GM12878 (cell line): ENCODE results near the gene GM2A. TPM values are rescaled to one million over a fixed set of nuclear protein-coding genes. Genes with fewer than 3 reads are reported as not detected.

ENCODE experiments used
- BHLHE40 ChIP-seq, 2 experiments: fragments of 450-650 bp in 1 of 2; IDR thresholded peaks; 2 replicates each; pipeline ENCODE4 v1.6.1; 2011 to 2017; ENCODE audit warnings: low read depth in 2 of 2, borderline replicate concordance in 1 of 2, improper control_type of control experiment in 1 of 2, low read length in 1 of 2, mild to moderate bottlenecking in 1 of 2
- EED ChIP-seq: sonication (generic); IDR thresholded peaks from 2 replicates; pipeline ENCODE4 v1.6.1; 2016; ENCODE audit warnings: antibody characterized with exemption, low read depth
- FOXM1 ChIP-seq: IDR thresholded peaks from 2 replicates; pipeline ENCODE4 v1.6.1; 2012; ENCODE audit warnings: low read depth, mild to moderate bottlenecking, inconsistent platforms, low read length, moderate library complexity
- GABPA ChIP-seq: IDR thresholded peaks from 2 replicates; pipeline ENCODE4 v1.6.1; 2014; ENCODE audit warnings: antibody characterized with exemption, low read depth, mild to moderate bottlenecking, inconsistent platforms
- HDAC2 ChIP-seq: fragments of 200-600 bp; sonication (generic); IDR thresholded peaks from 2 replicates; pipeline ENCODE4 v1.6.1; 2017
- IKZF2 ChIP-seq, 2 experiments: fragments of 450-650 bp; IDR thresholded peaks; 2 replicates each; pipeline ENCODE4 v1.6.1; 2017; ENCODE audit warnings: mild to moderate bottlenecking in 2 of 2, moderate library complexity in 2 of 2
- NBN ChIP-seq: fragments of 450-650 bp; IDR thresholded peaks from 2 replicates; pipeline ENCODE4 v1.6.1; 2016
- RAD51 ChIP-seq: fragments of 450-650 bp; IDR thresholded peaks from 2 replicates; pipeline ENCODE4 v1.6.1; 2016; ENCODE audit warnings: moderate library complexity, mild to moderate bottlenecking, inconsistent platforms
- RELA ChIP-seq: fragments of 450-650 bp; IDR thresholded peaks from 2 replicates; pipeline ENCODE4 v1.8.0; 2014; ENCODE audit warnings: borderline replicate concordance; ENCODE audit not compliant: partially characterized antibody
- RUNX3 ChIP-seq: IDR thresholded peaks from 2 replicates; pipeline ENCODE4 v1.6.1; 2012; ENCODE audit warnings: low read length, inconsistent platforms
- SPI1 ChIP-seq: IDR thresholded peaks from 2 replicates; pipeline ENCODE4 v1.6.1; 2011; ENCODE audit warnings: low read depth, mild to moderate bottlenecking, low read length, moderate library complexity, borderline replicate concordance; ENCODE audit not compliant: insufficient read depth
- SRF ChIP-seq, 2 experiments: IDR thresholded peaks; 2 replicates each; pipeline ENCODE4 v1.6.1; 2011; ENCODE audit warnings: low read depth in 2 of 2, low read length in 2 of 2, mild to moderate bottlenecking in 1 of 2, moderate library complexity in 1 of 2
- TCF7 ChIP-seq: IDR thresholded peaks from 2 replicates; pipeline ENCODE4 v1.6.1; 2014; ENCODE audit warnings: antibody characterized with exemption, borderline replicate concordance
- ZNF217 ChIP-seq: fragments of 450-650 bp; IDR thresholded peaks from 2 replicates; pipeline ENCODE4 v1.6.1; 2017; ENCODE audit warnings: antibody characterized with exemption, mild to moderate bottlenecking
- ZSCAN29 ChIP-seq: fragments of 450-650 bp; IDR thresholded peaks from 2 replicates; pipeline ENCODE4 v1.6.1; 2017; ENCODE audit warnings: mild to moderate bottlenecking, moderate library complexity
- polyA plus RNA-seq, 11 experiments: library from polyadenylated mRNA; depleted of rRNA in 4 of 11; unstranded in 6 of 11; stranded (reverse) in 5 of 11; fragments of >200 nt; fragmentation: Nextera tagmentation in 4 of 11; fragmentation: Illumina TruSeq in 1 of 11; extraction: Ambion mirVana in 4 of 11; extraction: Trizol in 1 of 11; gene quantifications; 1 replicate in 1 of 11; 2 replicates in 10 of 11; pipeline versions ENCODE4 v1.2.1 to v1.2.3, GENCODE V29; 2011 to 2016; ENCODE audit warnings: inconsistent platforms in 2 of 11, missing spikeins in 2 of 11, low read depth in 1 of 11
- total RNA-seq, 4 experiments: library from RNA; depleted of rRNA in 3 of 4; stranded (reverse); fragments of >200 nt in 3 of 4; fragmentation: Illumina TruSeq in 1 of 4; extraction: Trizol in 1 of 4; gene quantifications; 2 replicates each; pipeline versions ENCODE4 v1.2.1 to v1.2.3, GENCODE V29; 2013 to 2021
- TF ChIP-seq, protein P1 (sequence below): IDR thresholded peaks from 2 replicates; pipeline ENCODE4 v1.6.1; 2011; ENCODE audit warnings: low read depth, mild to moderate bottlenecking, low read length, moderate library complexity, borderline replicate concordance; ENCODE audit errors: extremely low read depth
- TF ChIP-seq, protein P2 (sequence below): IDR thresholded peaks from 2 replicates; pipeline ENCODE4 v1.6.1; 2011; ENCODE audit warnings: borderline replicate concordance, low read depth, mild to moderate bottlenecking, moderate library complexity, mixed read lengths, low read length; ENCODE audit not compliant: insufficient read depth; ENCODE audit errors: extremely low read length
- TF ChIP-seq, protein P3 (sequence below): IDR thresholded peaks from 2 replicates; pipeline ENCODE4 v1.6.1; 2012; ENCODE audit warnings: low read length, inconsistent platforms
- TF ChIP-seq, protein P4 (sequence below): fragments of 450-650 bp; formaldehyde crosslinking; IDR thresholded peaks from 2 replicates; pipeline ENCODE4 v1.4.0; 2020; ENCODE audit warnings: mild to moderate bottlenecking, moderate library complexity
- TF ChIP-seq, protein P5 (sequence below): IDR thresholded peaks from 2 replicates; pipeline ENCODE4 v1.6.1; 2011; ENCODE audit warnings: low read depth, low read length, improper control_type of control experiment, borderline replicate concordance
- TF ChIP-seq, protein P6 (sequence below), 3 experiments: IDR thresholded peaks in 2 of 3; conservative IDR thresholded peaks in 1 of 3; 2 replicates each; pipeline ENCODE4 v1.5.1; 2011; ENCODE audit warnings: low read depth in 3 of 3, low read length in 3 of 3, mild to moderate bottlenecking in 3 of 3, control low read depth in 2 of 3, moderate library complexity in 2 of 3, inconsistent platforms in 1 of 3, mixed read lengths in 1 of 3; ENCODE audit not compliant: control insufficient read depth in 2 of 3, insufficient read depth in 1 of 3; ENCODE audit errors: extremely low read depth in 1 of 3

The GM2A gene
- total and polyA plus RNA-seq, 10 of the 15 experiments (the other 5 are each of a cell fraction or from before 2014, with no cell fraction given), result 33.6 to 106 (median 68.2) TPM

DNA sequence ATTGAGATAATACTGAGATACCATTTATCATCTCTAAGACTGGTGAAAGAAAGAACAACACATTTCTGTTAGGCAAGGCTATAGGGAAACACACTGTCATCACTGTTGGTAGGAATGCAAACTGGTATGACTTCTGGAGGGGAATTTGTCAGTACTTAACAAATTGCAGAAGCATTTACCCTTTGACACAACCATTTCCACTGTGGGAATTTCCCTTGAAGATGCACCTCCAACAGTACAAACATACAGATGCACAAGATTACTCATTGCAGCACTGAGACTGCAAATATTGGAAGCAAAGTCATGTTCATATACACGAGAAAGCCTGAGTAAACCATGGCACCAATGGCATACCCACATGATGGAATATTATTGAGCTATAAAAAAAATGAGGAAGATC is 17.6 kb downstream of the GM2A start (continued):
- TF ChIP-seq ZNF217 (no peak), BHLHE40 (IDR thresholded peaks at IDR 0.05; ENCODE audit: borderline replicate concordance in 1 of 2, low read depth in 2 of 2, low read length in 1 of 2) (peak in 1 of 2 experiments; percentile 54; a peak in 1 of 4 replicates), NBN (0 out of 2 replicates have a peak, but pooled peaks have one; percentile 19), SPI1 (no peak), HDAC2 (no peak), GABPA (no peak), FOXM1 (peak; percentile 81; the same call in 1 of the 2 replicates), EED (peak; percentile 79), TCF7 (no peak), RUNX3 (peak; percentile 44; the same call in 1 of the 2 replicates), RELA (peak; percentile 81), SRF (IDR thresholded peaks at IDR 0.05; ENCODE audit: low read depth in 2 of 2, low read length in 2 of 2) (no peak), RAD51 (no peak), ZSCAN29 (no peak), IKZF2 (IDR thresholded peaks at IDR 0.05) (peak; percentile 74 to 83; a peak in 3 of 4 replicates)
- TF ChIP-seq, protein P1, sequence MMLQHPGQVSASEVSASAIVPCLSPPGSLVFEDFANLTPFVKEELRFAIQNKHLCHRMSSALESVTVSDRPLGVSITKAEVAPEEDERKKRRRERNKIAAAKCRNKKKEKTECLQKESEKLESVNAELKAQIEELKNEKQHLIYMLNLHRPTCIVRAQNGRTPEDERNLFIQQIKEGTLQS, result no peak
- TF ChIP-seq, protein P2, sequence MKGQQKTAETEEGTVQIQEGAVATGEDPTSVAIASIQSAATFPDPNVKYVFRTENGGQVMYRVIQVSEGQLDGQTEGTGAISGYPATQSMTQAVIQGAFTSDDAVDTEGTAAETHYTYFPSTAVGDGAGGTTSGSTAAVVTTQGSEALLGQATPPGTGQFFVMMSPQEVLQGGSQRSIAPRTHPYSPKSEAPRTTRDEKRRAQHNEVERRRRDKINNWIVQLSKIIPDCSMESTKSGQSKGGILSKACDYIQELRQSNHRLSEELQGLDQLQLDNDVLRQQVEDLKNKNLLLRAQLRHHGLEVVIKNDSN, result no peak
- TF ChIP-seq, protein P3, sequence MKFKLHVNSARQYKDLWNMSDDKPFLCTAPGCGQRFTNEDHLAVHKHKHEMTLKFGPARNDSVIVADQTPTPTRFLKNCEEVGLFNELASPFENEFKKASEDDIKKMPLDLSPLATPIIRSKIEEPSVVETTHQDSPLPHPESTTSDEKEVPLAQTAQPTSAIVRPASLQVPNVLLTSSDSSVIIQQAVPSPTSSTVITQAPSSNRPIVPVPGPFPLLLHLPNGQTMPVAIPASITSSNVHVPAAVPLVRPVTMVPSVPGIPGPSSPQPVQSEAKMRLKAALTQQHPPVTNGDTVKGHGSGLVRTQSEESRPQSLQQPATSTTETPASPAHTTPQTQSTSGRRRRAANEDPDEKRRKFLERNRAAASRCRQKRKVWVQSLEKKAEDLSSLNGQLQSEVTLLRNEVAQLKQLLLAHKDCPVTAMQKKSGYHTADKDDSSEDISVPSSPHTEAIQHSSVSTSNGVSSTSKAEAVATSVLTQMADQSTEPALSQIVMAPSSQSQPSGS, result peak; percentile 76
- TF ChIP-seq, protein P4, sequence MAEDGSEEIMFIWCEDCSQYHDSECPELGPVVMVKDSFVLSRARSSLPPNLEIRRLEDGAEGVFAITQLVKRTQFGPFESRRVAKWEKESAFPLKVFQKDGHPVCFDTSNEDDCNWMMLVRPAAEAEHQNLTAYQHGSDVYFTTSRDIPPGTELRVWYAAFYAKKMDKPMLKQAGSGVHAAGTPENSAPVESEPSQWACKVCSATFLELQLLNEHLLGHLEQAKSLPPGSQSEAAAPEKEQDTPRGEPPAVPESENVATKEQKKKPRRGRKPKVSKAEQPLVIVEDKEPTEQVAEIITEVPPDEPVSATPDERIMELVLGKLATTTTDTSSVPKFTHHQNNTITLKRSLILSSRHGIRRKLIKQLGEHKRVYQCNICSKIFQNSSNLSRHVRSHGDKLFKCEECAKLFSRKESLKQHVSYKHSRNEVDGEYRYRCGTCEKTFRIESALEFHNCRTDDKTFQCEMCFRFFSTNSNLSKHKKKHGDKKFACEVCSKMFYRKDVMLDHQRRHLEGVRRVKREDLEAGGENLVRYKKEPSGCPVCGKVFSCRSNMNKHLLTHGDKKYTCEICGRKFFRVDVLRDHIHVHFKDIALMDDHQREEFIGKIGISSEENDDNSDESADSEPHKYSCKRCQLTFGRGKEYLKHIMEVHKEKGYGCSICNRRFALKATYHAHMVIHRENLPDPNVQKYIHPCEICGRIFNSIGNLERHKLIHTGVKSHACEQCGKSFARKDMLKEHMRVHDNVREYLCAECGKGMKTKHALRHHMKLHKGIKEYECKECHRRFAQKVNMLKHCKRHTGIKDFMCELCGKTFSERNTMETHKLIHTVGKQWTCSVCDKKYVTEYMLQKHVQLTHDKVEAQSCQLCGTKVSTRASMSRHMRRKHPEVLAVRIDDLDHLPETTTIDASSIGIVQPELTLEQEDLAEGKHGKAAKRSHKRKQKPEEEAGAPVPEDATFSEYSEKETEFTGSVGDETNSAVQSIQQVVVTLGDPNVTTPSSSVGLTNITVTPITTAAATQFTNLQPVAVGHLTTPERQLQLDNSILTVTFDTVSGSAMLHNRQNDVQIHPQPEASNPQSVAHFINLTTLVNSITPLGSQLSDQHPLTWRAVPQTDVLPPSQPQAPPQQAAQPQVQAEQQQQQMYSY (CRISPR knock-in tag), result no peak
- TF ChIP-seq, protein P5, sequence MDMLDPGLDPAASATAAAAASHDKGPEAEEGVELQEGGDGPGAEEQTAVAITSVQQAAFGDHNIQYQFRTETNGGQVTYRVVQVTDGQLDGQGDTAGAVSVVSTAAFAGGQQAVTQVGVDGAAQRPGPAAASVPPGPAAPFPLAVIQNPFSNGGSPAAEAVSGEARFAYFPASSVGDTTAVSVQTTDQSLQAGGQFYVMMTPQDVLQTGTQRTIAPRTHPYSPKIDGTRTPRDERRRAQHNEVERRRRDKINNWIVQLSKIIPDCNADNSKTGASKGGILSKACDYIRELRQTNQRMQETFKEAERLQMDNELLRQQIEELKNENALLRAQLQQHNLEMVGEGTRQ, result no peak
- TF ChIP-seq, protein P6, sequence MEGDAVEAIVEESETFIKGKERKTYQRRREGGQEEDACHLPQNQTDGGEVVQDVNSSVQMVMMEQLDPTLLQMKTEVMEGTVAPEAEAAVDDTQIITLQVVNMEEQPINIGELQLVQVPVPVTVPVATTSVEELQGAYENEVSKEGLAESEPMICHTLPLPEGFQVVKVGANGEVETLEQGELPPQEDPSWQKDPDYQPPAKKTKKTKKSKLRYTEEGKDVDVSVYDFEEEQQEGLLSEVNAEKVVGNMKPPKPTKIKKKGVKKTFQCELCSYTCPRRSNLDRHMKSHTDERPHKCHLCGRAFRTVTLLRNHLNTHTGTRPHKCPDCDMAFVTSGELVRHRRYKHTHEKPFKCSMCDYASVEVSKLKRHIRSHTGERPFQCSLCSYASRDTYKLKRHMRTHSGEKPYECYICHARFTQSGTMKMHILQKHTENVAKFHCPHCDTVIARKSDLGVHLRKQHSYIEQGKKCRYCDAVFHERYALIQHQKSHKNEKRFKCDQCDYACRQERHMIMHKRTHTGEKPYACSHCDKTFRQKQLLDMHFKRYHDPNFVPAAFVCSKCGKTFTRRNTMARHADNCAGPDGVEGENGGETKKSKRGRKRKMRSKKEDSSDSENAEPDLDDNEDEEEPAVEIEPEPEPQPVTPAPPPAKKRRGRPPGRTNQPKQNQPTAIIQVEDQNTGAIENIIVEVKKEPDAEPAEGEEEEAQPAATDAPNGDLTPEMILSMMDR (IDR thresholded peaks at IDR 0.05 in 2 of 3, conservative IDR thresholded peaks at IDR 0.05 in 1 of 3; ENCODE audit: control insufficient read depth in 2 of 3, extremely low read depth in 1 of 3, insufficient read depth in 1 of 3, low read depth in 3 of 3, low read length in 3 of 3), result no peak
